Panc1 (cell line): ENCODE results near the gene SH3TC1.

Source experiments
- CTCF ChIP-seq: fragments of 450-650 bp; IDR thresholded peaks from 2 replicates; pipeline ENCODE4 v1.5.1; 2017; ENCODE audit warnings: mild to moderate bottlenecking
- POLR2AphosphoS5 ChIP-seq: IDR thresholded peaks from 2 replicates; pipeline ENCODE4 v1.6.1; 2012; ENCODE audit warnings: mild to moderate bottlenecking, low read depth, low read length, moderate library complexity
- REST ChIP-seq, 2 experiments: IDR thresholded peaks; 2 replicates each; pipeline ENCODE4 v1.6.1; 2011 to 2012; ENCODE audit warnings: low read depth in 2 of 2, control low read depth in 1 of 2, low read length in 1 of 2, mild to moderate bottlenecking in 1 of 2, moderate library complexity in 1 of 2; ENCODE audit not compliant: insufficient read depth in 1 of 2

- no peak for TF ChIP-seq CTCF
- no peak for TF ChIP-seq POLR2AphosphoS5
- TF ChIP-seq REST (IDR thresholded peaks at IDR 0.05; ENCODE audit: insufficient read depth in 1 of 2, low read depth in 2 of 2, low read length in 1 of 2) = no peak
These were observed 11.5 kb downstream of the SH3TC1 start for GRCh38 chr4:8210616-8211015.
